Tibial artery (tissue), 4 donors: Measurements from ENCODE around the gene RTP5.
"Not testable (repeated sequence)": the region's sequence is repeated elsewhere in the genome, so short reads cannot be mapped to it uniquely, and the experiment has no call there.

ENCODE experiments used
- DNase-seq, 2 donors: peaks; one replicate each; pipeline ENCODE4 v3.0.0-alpha.2; 2019
- H3K27ac ChIP-seq, 2 donors: fragments of 200-600 bp; sonication (generic) in 1 of 2; 1 replicate in 1 of 2; 2 replicates in 1 of 2; pipeline ENCODE4 v1.5.1; 2018 to 2019; ENCODE audit warnings: mild to moderate bottlenecking in 1 of 2
- H3K27me3 ChIP-seq, 2 donors: fragments of 200-600 bp; sonication (generic) in 1 of 2; one replicate each; pipeline versions ENCODE4 v1.5.1 to v1.6.0; 2016 to 2019
- H3K36me3 ChIP-seq, 3 donors: fragments of 200-600 bp; sonication (generic) in 2 of 3; one replicate each; pipeline ENCODE4 v1.5.1; 2016 to 2019; ENCODE audit warnings: mild to moderate bottlenecking in 2 of 3
- H3K4me1 ChIP-seq, 4 donors: fragments of 200-600 bp; sonication (generic) in 2 of 4; 1 replicate in 3 of 4; 2 replicates in 1 of 4; pipeline ENCODE4 v1.5.1; 2016 to 2019
- H3K4me3 ChIP-seq, 2 donors: fragments of 200-600 bp; sonication (generic) in 1 of 2; 1 replicate in 1 of 2; 2 replicates in 1 of 2; pipeline ENCODE4 v1.5.1; 2018 to 2019; ENCODE audit warnings: mild to moderate bottlenecking in 2 of 2
- H3K9me3 ChIP-seq, 3 donors: fragments of 200-600 bp; sonication (generic) in 1 of 3; one replicate each; pipeline ENCODE4 v1.5.1; 2016 to 2019
- intact Hi-C: fragments of 100-400 bp; cut with DNase I; formaldehyde crosslinking; loops from one replicate; pipeline ENCODE4 v1.15.0; 2023; ENCODE audit warnings: low total_unique reads
- TF ChIP-seq, protein P1 (sequence below), 2 experiments: fragments of 200-600 bp in 1 of 2; fragments of 450-650 bp in 1 of 2; IDR thresholded peaks; one replicate each; pipeline ENCODE4 v1.5.1; 2017 to 2019; ENCODE audit warnings: antibody characterized with exemption in 2 of 2, mild to moderate bottlenecking in 1 of 2, moderate library complexity in 1 of 2

RTP5 gene

GRCh38 chr2:241913703-241914102 lies 44.2 kb downstream of the RTP5 start:
- Histone ChIP-seq H3K36me3 (peaks cover 0 to 5% (median 0%) of the 10 kb centered on the region in 3 donors), H3K9me3 (peaks cover 0 to 26% (median 5%) of the 10 kb centered on the region in 3 donors), H3K4me3 (no peak overlapping the region), H3K4me1 (no peaks in the 10 kb centered on the region), H3K27me3 (no peaks in the 10 kb centered on the region), H3K27ac (no peak overlapping the region)
- TF ChIP-seq, protein P1, sequence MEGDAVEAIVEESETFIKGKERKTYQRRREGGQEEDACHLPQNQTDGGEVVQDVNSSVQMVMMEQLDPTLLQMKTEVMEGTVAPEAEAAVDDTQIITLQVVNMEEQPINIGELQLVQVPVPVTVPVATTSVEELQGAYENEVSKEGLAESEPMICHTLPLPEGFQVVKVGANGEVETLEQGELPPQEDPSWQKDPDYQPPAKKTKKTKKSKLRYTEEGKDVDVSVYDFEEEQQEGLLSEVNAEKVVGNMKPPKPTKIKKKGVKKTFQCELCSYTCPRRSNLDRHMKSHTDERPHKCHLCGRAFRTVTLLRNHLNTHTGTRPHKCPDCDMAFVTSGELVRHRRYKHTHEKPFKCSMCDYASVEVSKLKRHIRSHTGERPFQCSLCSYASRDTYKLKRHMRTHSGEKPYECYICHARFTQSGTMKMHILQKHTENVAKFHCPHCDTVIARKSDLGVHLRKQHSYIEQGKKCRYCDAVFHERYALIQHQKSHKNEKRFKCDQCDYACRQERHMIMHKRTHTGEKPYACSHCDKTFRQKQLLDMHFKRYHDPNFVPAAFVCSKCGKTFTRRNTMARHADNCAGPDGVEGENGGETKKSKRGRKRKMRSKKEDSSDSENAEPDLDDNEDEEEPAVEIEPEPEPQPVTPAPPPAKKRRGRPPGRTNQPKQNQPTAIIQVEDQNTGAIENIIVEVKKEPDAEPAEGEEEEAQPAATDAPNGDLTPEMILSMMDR (IDR thresholded peaks at IDR 0.05) = no peak
- no peak for DNase-seq
- intact Hi-C loops = no loop called here

- Histone ChIP-seq H3K27ac (no peak overlapping the region), H3K27me3 (no peaks in the 10 kb centered on the region), H3K4me1 (no peaks in the 10 kb centered on the region), H3K36me3 (peaks cover 0 to 5% (median 0%) of the 10 kb centered on the region in 3 donors), H3K9me3 (peaks cover 0 to 26% (median 5%) of the 10 kb centered on the region in 3 donors), H3K4me3 (no peak overlapping the region)
- intact Hi-C loops = no loop called here
- TF ChIP-seq, protein P1 (IDR thresholded peaks at IDR 0.05) = no peak
- no peak for DNase-seq
Measured at GRCh38 chr2:241914542-241914941, 45.0 kb downstream of the RTP5 start.

DNA sequence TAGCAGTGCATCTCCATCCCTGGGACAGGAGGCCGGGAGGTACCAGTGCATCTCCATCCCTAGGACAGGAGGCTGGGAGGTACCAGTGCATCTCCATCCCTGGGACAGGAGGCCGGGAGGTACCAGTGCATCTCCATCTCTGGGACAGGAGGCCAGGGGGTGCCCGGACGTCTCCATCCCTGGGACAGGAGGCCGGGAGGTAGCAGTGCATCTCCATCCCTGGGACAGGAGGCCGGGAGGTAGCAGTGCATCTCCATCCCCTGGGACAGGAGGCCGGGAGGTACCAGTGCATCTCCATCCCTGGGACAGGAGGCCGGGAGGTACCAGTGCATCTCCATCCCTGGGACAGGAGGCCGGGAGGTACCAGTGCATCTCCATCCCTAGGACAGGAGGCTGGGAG lies 52.1 kb downstream of the RTP5 start:
- H3K4me1 ChIP-seq, H3K27ac ChIP-seq, H3K4me3 ChIP-seq, H3K36me3 ChIP-seq, intact Hi-C loops, DNase-seq, H3K27me3 ChIP-seq, H3K9me3 ChIP-seq: not testable (repeated sequence)

DNA sequence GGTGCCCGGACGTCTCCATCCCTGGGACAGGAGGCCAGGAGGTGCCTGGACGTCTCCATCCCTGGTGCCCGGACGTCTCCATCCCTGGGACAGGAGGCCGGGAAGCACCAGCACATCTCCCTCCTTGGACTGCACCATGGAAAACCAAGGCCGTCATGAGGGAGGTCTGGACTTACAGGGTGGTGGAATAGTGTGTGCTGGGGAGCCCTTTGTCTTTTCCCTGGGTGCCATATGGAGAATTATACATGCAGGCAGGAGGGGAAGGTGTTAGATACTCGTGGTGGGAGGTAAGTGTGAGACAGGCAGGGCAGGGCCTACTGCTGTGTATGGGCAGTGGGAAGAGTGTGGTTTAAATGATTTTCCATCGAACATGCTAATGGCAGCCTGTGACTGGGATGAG lies 52.9 kb downstream of the RTP5 start:
- TF ChIP-seq, protein P1 (IDR thresholded peaks at IDR 0.05) = no peak
- intact Hi-C loops = no loop called here
- Histone ChIP-seq H3K27me3 (no peaks in the 10 kb centered on the region), H3K9me3 (no peaks in the 10 kb centered on the region), H3K4me3 (no peak overlapping the region), H3K36me3 (no peaks in the 10 kb centered on the region), H3K27ac (no peak overlapping the region), H3K4me1 (no peaks in the 10 kb centered on the region)
- DNase-seq = no peak

GRCh38 chr2:241922816-241923601 lies 53.5 kb downstream of the RTP5 start:
- intact Hi-C loops, H3K4me3 ChIP-seq, H3K27me3 ChIP-seq, H3K9me3 ChIP-seq, DNase-seq, H3K36me3 ChIP-seq, H3K27ac ChIP-seq, H3K4me1 ChIP-seq: not testable (repeated sequence)
